Activated naive CD4-positive, alpha-beta T cell treated with anti-CD3 and anti-CD28 coated beads, Interleukin-2, amount 50 U/mL, for 24 hours (primary cell): ENCODE measurements around the gene JADE1.
A peak's percentile ranks its signal among the peaks of the same experiment; 100 is the strongest.

ENCODE experiments used
- H3K27ac Mint-ChIP-seq: one replicate; pipeline ENCODE4 v1.8.0; 2021; ENCODE audit warnings: mild to moderate bottlenecking, mixed read lengths
- H3K27me3 Mint-ChIP-seq: one replicate; pipeline ENCODE4 v1.8.0; 2021; ENCODE audit warnings: mixed read lengths
- H3K36me3 Mint-ChIP-seq: one replicate; pipeline ENCODE4 v1.8.0; 2021; ENCODE audit warnings: mixed read lengths
- H3K4me1 Mint-ChIP-seq: one replicate; pipeline ENCODE4 v1.8.0; 2021; ENCODE audit warnings: mixed read lengths
- H3K4me3 Mint-ChIP-seq: one replicate; pipeline ENCODE4 v1.8.0; 2021; ENCODE audit warnings: mild to moderate bottlenecking, mixed read lengths
- H3K9me3 Mint-ChIP-seq: one replicate; pipeline ENCODE4 v1.8.0; 2021; ENCODE audit warnings: mixed read lengths

JADE1 gene

GRCh38 chr4:128850252-128850651 lies 40.8 kb downstream of the JADE1 start:
- Mint-ChIP-seq H3K27me3 (no peaks in the 10 kb centered on the region), H3K4me3 (no peak overlapping the region), H3K27ac (no peak overlapping the region)

GRCh38 chr4:128853741-128854140 lies 44.2 kb downstream of the JADE1 start:
- Mint-ChIP-seq H3K27me3 (no peaks in the 10 kb centered on the region), H3K9me3 (no peaks in the 10 kb centered on the region), H3K4me1 (peaks cover 25% of the 10 kb centered on the region), H3K27ac (peak overlapping the region; percentile 87), H3K4me3 (no peak overlapping the region), H3K36me3 (peaks cover 15% of the 10 kb centered on the region)

More at GRCh38 chr4:128850252-128850651, 40.8 kb downstream of the JADE1 start:
- no peaks in the 10 kb centered on the region for H3K9me3 Mint-ChIP-seq
- peaks cover 23% of the 10 kb centered on the region for H3K4me1 Mint-ChIP-seq
- H3K36me3 Mint-ChIP-seq, result peaks cover 16% of the 10 kb centered on the region

GRCh38 chr4:128854433-128854832 lies 44.9 kb downstream of the JADE1 start:
- Mint-ChIP-seq H3K27me3 (no peaks in the 10 kb centered on the region), H3K4me3 (peak overlapping the region; percentile 62), H3K36me3 (peaks cover 18% of the 10 kb centered on the region), H3K4me1 (peaks cover 32% of the 10 kb centered on the region), H3K9me3 (no peaks in the 10 kb centered on the region), H3K27ac (peak overlapping the region; percentile 87)

- H3K27me3 Mint-ChIP-seq, result no peaks in the 10 kb centered on the region
- peaks cover 19% of the 10 kb centered on the region for H3K36me3 Mint-ChIP-seq
- peaks cover 37% of the 10 kb centered on the region for H3K4me1 Mint-ChIP-seq
- no peaks in the 10 kb centered on the region for H3K9me3 Mint-ChIP-seq
- no peak overlapping the region for H3K4me3 Mint-ChIP-seq
- H3K27ac Mint-ChIP-seq, result peak overlapping the region; percentile 83
Observed at GRCh38 chr4:128855621-128856020, 46.1 kb downstream of the JADE1 start.

GRCh38 chr4:128856246-128856645 lies 46.7 kb downstream of the JADE1 start:
- Mint-ChIP-seq H3K4me1 (peaks cover 43% of the 10 kb centered on the region), H3K27me3 (no peaks in the 10 kb centered on the region), H3K36me3 (peaks cover 22% of the 10 kb centered on the region), H3K27ac (no peak overlapping the region), H3K4me3 (no peak overlapping the region), H3K9me3 (no peaks in the 10 kb centered on the region)

- H3K4me3 Mint-ChIP-seq, result no peak overlapping the region
- peak overlapping the region; percentile 19 for H3K27ac Mint-ChIP-seq
- no peaks in the 10 kb centered on the region for H3K9me3 Mint-ChIP-seq
- H3K4me1 Mint-ChIP-seq, result peaks cover 58% of the 10 kb centered on the region
- peaks cover 15% of the 10 kb centered on the region for H3K36me3 Mint-ChIP-seq
- H3K27me3 Mint-ChIP-seq, result no peaks in the 10 kb centered on the region
Observed at GRCh38 chr4:128858879-128859671, 49.6 kb downstream of the JADE1 start.

GRCh38 chr4:128859887-128860677 lies 50.6 kb downstream of the JADE1 start:
- Mint-ChIP-seq H3K27me3 (no peaks in the 10 kb centered on the region), H3K4me1 (peaks cover 48% of the 10 kb centered on the region), H3K4me3 (no peak overlapping the region), H3K36me3 (peaks cover 15% of the 10 kb centered on the region), H3K27ac (peak overlapping the region; percentile 72), H3K9me3 (no peaks in the 10 kb centered on the region)

- Mint-ChIP-seq H3K9me3 (no peaks in the 10 kb centered on the region), H3K4me3 (peak overlapping the region; percentile 26), H3K27me3 (no peaks in the 10 kb centered on the region), H3K27ac (peak overlapping the region; percentile 94), H3K4me1 (peaks cover 44% of the 10 kb centered on the region), H3K36me3 (peaks cover 18% of the 10 kb centered on the region)
Observed at GRCh38 chr4:128861856-128862518, 52.5 kb downstream of the JADE1 start.

GRCh38 chr4:128862608-128863311 lies 53.3 kb downstream of the JADE1 start:
- Mint-ChIP-seq H3K4me3 (peak overlapping the region; percentile 6), H3K4me1 (peaks cover 44% of the 10 kb centered on the region), H3K9me3 (no peaks in the 10 kb centered on the region), H3K27me3 (no peaks in the 10 kb centered on the region), H3K36me3 (peaks cover 16% of the 10 kb centered on the region), H3K27ac (peak overlapping the region; percentile 94)

- Mint-ChIP-seq H3K36me3 (peaks cover 14% of the 10 kb centered on the region), H3K4me3 (no peak overlapping the region), H3K9me3 (no peaks in the 10 kb centered on the region), H3K27me3 (no peaks in the 10 kb centered on the region), H3K4me1 (peaks cover 44% of the 10 kb centered on the region), H3K27ac (peak overlapping the region; percentile 94)
Observed at GRCh38 chr4:128863312-128864075, 54.0 kb downstream of the JADE1 start.

GRCh38 chr4:128865132-128865531 lies 55.6 kb downstream of the JADE1 start:
- peaks cover 11% of the 10 kb centered on the region for H3K36me3 Mint-ChIP-seq
- H3K9me3 Mint-ChIP-seq, result no peaks in the 10 kb centered on the region
- no peak overlapping the region for H3K27ac Mint-ChIP-seq
- H3K27me3 Mint-ChIP-seq, result no peaks in the 10 kb centered on the region
- H3K4me3 Mint-ChIP-seq, result no peak overlapping the region
- H3K4me1 Mint-ChIP-seq, result peaks cover 39% of the 10 kb centered on the region

- Mint-ChIP-seq H3K4me3 (no peak overlapping the region), H3K4me1 (peaks cover 38% of the 10 kb centered on the region), H3K9me3 (no peaks in the 10 kb centered on the region), H3K27ac (peak overlapping the region; percentile 12), H3K27me3 (no peaks in the 10 kb centered on the region), H3K36me3 (peaks cover 12% of the 10 kb centered on the region)
Observed at GRCh38 chr4:128866269-128866668, 56.8 kb downstream of the JADE1 start.

- Mint-ChIP-seq H3K27me3 (no peaks in the 10 kb centered on the region), H3K4me1 (peaks cover 33% of the 10 kb centered on the region), H3K36me3 (peaks cover 12% of the 10 kb centered on the region), H3K9me3 (no peaks in the 10 kb centered on the region), H3K27ac (peak overlapping the region; percentile 12), H3K4me3 (no peak overlapping the region)
Observed at GRCh38 chr4:128866691-128867090, 57.2 kb downstream of the JADE1 start.

- no peak overlapping the region for H3K4me3 Mint-ChIP-seq
- H3K27ac Mint-ChIP-seq, result peak overlapping the region; percentile 23
- H3K36me3 Mint-ChIP-seq, result peaks cover 12% of the 10 kb centered on the region
- peaks cover 13% of the 10 kb centered on the region for H3K4me1 Mint-ChIP-seq
- H3K27me3 Mint-ChIP-seq, result no peaks in the 10 kb centered on the region
- no peaks in the 10 kb centered on the region for H3K9me3 Mint-ChIP-seq
Observed at GRCh38 chr4:128868758-128869157, 59.3 kb downstream of the JADE1 start.
